ENCODE results near the gene ZSCAN21.

ZSCAN21 gene

DNA sequence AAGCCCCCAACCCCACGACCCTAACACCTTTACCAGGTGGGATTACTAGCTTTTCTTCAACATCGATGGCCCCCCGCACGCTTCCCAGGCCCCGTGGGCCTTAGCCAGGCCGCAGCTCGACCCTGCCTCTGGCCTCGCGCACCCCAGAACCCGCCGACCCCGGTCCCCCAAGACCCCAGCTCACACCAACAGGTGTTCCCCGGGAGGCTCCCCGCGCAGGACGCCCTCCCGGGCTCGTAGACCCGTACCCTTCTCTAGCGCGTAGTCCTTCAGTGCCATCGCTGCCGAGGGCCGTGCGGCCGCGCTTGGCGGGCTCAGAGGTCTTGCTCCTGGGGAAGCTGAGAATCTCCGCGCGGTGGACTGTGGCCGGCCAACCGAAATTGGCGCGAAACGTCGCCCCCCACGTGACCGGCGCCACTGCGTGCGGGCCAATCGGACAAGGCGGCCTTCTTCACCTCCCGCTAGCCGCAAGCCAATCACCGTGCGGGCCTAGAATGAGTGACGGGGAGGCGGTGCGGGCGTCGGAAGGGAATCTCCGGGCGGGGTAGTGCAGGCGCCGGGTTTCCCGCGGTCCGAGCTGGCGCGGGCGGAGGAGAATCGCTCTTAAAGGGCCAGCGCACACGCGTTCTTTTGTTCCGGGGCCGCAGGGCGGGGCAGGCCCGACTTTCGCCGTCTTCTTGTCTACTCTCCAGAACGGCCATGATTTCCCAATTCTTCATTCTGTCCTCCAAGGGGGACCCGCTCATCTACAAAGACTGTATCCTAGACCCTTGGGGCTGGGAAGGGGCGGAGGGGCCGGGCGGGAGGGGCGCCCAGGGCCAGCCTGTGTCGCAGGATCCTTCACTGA is 51.7 kb downstream of the ZSCAN21 start, which contains the start of the genes AP4M1 and MCM7:
Gene AP4M1 (plus strand): TSS at position 628 of the 847 bp plus-strand sequence. CDS start 72 bp downstream, at position 700.
Gene MCM7 (minus strand): TSS at position 382 of the 847 bp plus-strand sequence. CDS start 103 bp downstream, at position 279.
- peak; percentile 96 for DNase-seq

DNA sequence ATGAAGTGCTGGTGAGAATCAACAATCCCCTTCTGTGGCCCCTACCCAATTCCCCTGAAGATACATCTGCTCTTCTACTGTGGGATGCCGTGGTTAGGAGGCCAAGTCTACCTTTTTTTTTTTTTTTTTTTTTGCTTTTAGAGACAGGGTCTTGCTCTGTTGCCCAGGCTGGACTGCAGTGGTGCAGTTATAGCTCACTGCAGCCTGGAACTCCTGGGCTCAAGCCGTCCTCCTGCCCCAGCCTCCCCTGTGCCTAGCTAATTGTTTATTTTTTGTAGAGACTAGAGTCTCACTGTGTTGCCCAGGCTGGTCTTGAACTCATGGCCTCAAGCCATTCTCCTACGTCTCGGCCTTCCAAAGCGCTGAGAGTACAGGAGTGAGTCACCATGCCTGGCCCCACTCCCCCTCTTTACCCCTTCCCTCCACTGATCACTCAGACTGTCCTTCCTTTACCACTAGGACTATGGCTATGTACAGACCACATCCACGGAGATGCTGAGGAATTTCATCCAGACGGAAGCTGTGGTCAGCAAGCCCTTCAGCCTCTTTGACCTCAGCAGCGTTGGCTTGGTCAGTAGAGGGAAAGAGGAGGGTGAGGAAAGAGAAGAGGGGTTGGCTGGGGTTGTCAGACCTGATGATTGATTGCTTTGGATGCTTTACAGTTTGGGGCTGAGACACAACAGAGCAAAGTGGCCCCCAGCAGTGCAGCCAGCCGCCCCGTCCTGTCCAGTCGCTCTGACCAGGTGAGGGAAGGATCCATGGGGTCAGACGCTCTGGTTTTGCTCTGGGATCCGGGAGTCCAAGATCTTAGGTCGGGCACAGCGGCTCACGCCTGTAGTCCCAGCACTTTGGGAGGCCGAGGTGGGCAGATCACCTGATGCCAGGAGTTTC is 53.6 kb downstream of the ZSCAN21 start:
- DNase-seq = no peak

DNA sequence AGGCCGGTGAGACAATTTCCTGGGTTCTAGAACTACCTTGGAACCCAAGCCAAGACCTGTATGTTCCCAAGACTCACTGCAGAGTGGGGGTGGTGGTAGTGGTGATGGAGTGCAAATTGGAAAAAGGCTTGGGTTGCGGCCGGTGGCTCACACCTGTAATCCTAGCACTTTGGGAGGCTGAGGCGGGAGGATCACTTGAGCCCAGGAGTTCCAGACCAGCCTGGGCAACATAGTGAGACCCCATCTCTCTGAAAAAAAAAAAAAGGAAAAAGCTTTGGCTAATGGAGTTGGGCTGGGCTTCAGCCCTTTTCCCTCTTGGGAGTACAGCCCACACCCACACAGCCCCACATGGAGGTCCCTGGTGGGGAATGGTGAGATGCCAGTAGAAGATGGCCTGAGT is 56.0 kb downstream of the ZSCAN21 start:
- no peak for DNase-seq

DNA sequence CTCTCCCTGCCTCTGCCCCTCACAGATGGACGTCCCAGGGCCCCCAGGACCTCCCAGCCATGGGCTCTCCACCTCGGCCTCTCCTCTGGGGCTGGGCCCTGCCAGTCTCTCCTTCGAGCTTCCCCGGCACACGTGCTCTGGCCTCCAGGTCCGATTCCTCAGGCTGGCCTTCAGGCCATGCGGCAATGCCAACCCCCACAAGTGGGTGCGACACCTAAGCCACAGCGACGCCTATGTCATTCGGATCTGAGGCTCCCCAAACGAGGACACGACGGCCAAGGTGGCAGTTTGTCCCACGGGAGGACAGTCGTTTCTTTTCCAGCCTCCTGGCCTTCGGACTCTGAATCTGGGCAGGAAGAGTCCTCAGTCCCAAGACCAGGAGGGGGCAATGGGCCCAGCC is 57.1 kb downstream of the ZSCAN21 start:
- DNase-seq = no peak

DNA sequence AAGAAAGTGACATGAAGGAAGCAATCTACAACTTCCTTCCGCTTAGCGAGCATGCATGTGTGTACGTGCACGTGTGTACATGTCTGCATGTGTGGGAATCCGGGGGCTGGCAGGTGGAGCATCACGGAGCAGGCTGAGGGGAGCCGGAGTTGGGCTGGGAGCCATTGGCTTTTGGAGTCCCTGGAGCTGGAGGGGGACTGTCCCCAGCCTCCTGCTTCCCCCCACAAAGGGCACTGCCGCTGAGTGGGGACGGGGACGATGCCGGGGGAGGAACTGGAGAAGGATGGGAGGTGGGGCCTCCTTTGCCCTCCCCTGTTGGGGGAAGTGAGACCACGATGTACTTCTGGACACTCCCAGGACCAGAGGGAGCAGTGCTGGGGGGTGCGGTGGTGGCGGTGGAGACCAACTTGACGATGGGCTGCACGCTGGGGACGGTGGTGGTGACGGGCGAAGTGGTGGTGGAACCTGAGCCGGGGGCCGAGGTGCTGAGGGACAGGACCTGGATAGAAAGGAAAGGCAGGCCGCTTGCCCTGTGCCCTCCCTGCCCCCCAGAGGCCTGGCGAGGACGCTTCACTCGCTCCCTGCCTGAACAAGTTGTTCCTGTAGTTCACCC is 57.7 kb downstream of the ZSCAN21 start:
- no peak for DNase-seq

DNA sequence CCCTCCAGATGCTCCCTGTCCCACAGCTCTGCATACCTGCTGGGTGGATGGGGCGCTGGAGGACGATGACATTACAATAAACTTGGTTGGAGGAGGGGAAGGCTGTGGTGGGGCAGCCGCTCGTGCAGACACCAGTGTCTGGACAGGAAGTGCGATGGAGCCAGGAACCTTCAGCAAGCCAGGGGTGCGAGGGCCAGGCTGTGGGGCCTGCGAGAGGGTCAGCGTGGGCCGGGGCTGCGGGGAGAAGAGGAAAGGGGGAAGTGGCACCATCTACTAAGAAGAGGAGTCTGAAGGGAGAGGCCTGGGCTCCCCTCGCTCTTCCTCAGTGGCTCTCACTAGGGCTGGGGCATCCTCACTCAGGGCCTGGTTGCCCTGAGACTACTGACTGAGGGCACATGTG is 58.3 kb downstream of the ZSCAN21 start:
- DNase-seq = no peak

DNA sequence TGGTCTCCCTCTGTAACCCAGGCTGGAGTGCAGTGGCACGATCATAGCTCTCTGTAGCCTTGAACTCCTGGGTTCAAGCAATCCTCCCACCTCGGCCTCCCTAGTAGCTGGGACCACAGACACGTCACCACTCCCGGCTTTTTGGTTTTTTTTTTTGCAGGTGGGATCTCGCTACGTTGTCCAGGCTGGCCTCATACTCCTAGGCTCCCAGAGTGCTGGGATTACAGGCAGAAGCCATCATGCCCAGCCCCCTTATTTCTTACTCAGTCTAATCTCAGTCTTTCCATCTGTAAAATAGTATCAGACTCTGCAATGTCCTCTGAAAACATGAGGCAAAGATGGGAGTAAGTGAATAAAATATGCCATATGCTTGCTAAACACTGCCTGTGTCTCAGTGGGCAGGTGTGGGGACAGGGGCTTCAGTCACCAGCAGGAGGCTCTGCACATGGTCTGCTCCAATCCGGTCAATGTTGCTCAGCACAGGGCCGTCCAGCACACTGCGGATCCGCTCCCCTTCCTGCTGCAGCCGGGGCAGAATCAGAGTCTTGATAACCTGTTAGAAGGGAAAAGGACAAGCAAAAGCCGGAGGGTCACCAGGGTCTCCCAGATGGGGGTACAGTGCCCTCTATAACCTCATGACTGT is 60.1 kb downstream of the ZSCAN21 start:
- no peak for DNase-seq

DNA sequence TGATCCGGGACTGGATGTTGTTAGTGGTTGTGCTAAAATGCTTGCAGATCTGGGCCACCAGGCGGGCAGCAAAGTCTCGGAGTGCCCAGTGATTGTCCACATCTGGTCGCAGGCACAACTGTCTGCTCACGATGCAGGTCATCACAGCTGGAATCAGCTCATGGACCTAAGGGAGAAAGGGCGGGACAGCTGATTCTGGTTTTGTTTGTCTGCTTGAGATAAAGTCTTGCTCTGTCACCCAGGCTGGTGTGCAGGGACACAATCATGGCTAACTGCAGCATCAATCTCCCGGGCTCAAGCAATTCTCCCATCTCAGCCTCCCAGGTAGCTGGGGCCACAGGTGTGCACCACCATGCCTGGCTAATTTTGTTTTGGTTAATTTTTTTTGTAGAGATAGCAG is 61.6 kb downstream of the ZSCAN21 start:
- no peak for DNase-seq

DNA sequence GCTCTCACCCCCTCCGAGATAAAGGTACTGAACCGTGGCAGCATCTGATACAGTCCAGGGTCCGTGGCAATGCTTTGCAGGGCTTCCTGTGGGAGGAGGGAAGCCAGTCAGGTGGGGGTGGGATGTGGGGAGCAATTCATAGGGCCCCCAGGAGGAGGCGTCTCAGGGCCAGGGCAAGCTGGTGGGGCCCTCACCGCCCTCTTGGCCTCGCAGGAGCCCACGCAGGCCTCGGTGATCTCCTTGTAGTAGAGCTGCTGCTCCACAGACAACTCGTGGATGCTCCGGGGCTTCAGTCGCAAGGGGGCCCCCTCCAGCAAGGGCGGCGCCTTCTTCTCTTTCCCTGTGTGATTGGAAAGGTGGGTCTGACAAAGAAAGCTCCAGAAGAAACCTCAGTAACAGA is 62.3 kb downstream of the ZSCAN21 start:
- no peak for DNase-seq

Measured in CD4-positive, alpha-beta T cell treated with Interferon gamma for 1 hour (primary cell).